HEK293 (cell line): ENCODE data around the gene FZD1.

Source experiments
- CTCF ChIA-PET: fragments of 350-600 bp; formaldehyde crosslinking; extraction: SDS; loops from one replicate; lab custom pipeline; 2021; ENCODE audit warnings: antibody characterized with exemption; lab: Yijun Ruan, JAX
- POLR2A ChIA-PET: fragments of 300-600 bp; formaldehyde crosslinking; extraction: SDS; loops from one replicate; lab custom pipeline; 2020; ENCODE audit warnings: antibody characterized with exemption, inconsistent platforms; lab: Yijun Ruan, JAX
- H3K27ac ChIP-seq: fragments of 200-500 bp; sonication (Bioruptor generic); 2 replicates; pipeline ENCODE4 v1.5.1; 2014; ENCODE audit warnings: low read depth, low read length, control low read depth, inconsistent platforms; ENCODE audit errors: extremely low read depth
- H3K36me3 ChIP-seq, 2 experiments: fragments of 200-500 bp in 1 of 2; sonication (Bioruptor generic) in 1 of 2; 1 replicate in 1 of 2; 2 replicates in 1 of 2; pipeline ENCODE4 v1.5.1; 2014 to 2017; ENCODE audit warnings: inconsistent platforms in 2 of 2, low read length in 2 of 2; ENCODE audit not compliant: control insufficient read depth in 2 of 2, insufficient read depth in 1 of 2
- H3K4me1 ChIP-seq: fragments of 200-500 bp; sonication (Bioruptor generic); 2 replicates; pipeline ENCODE4 v1.5.1; 2014; ENCODE audit warnings: mild to moderate bottlenecking, low read length, inconsistent platforms; ENCODE audit not compliant: control insufficient read depth, insufficient read depth
- H3K4me3 ChIP-seq: 2 replicates; pipeline ENCODE4 v1.5.1; 2011; ENCODE audit warnings: low read depth, mild to moderate bottlenecking, control low read depth, low read length, moderate library complexity
- H3K9me3 ChIP-seq: fragments of 200-500 bp; sonication (Bioruptor generic); 2 replicates; pipeline ENCODE4 v1.5.1; 2014; ENCODE audit warnings: low read depth, low read length, inconsistent platforms; ENCODE audit not compliant: control insufficient read depth, insufficient read depth
- HOXA7 ChIP-seq: sonication (generic); formaldehyde crosslinking; IDR thresholded peaks from 2 replicates; pipeline ENCODE4 v1.8.1; 2022; ENCODE audit warnings: missing genetic modification reagents, borderline replicate concordance
- KLF9 ChIP-seq: fragments of 450-650 bp; formaldehyde crosslinking; IDR thresholded peaks from 2 replicates; pipeline ENCODE4 v1.5.1; 2016; ENCODE audit warnings: missing biosample characterization, missing genetic modification characterization, low read depth
- PRDM2 ChIP-seq: fragments of 450-650 bp; formaldehyde crosslinking; IDR thresholded peaks from 2 replicates; pipeline ENCODE4 v1.5.1; 2016; ENCODE audit warnings: missing biosample characterization, missing genetic modification characterization, borderline replicate concordance
- RBAK ChIP-seq: fragments of 450-650 bp; formaldehyde crosslinking; IDR thresholded peaks from 2 replicates; pipeline ENCODE4 v1.5.1; 2016; ENCODE audit warnings: missing biosample characterization, missing genetic modification characterization
- REPIN1 ChIP-seq: fragments of 450-650 bp; formaldehyde crosslinking; IDR thresholded peaks from 2 replicates; pipeline ENCODE4 v1.5.1; 2017; ENCODE audit warnings: missing biosample characterization, missing genetic modification characterization, low read depth
- SCRT1 ChIP-seq: fragments of 450-650 bp; formaldehyde crosslinking; IDR thresholded peaks from 2 replicates; pipeline ENCODE4 v1.5.1; 2016; ENCODE audit warnings: missing biosample characterization, missing genetic modification characterization, borderline replicate concordance
- ZBTB26 ChIP-seq: fragments of 450-650 bp; formaldehyde crosslinking; optimal IDR thresholded peaks from 2 replicates; pipeline ENCODE3; 2016; ENCODE audit warnings: missing biosample characterization, mild to moderate bottlenecking, missing genetic modification characterization
- ZNF16 ChIP-seq: fragments of 450-650 bp; formaldehyde crosslinking; IDR thresholded peaks from 2 replicates; pipeline ENCODE4 v1.5.1; 2016; ENCODE audit warnings: low read depth, missing biosample characterization, missing genetic modification characterization
- ZNF169 ChIP-seq: fragments of 450-650 bp; formaldehyde crosslinking; IDR thresholded peaks from 2 replicates; pipeline ENCODE4 v1.5.1; 2016; ENCODE audit warnings: missing biosample characterization, missing genetic modification characterization
- ZNF239 ChIP-seq: fragments of 450-650 bp; formaldehyde crosslinking; IDR thresholded peaks from 2 replicates; pipeline ENCODE4 v1.5.1; 2016; ENCODE audit warnings: missing biosample characterization, missing genetic modification characterization
- ZNF266 ChIP-seq: fragments of 450-650 bp; formaldehyde crosslinking; IDR thresholded peaks from 2 replicates; pipeline ENCODE4 v1.5.1; 2016; ENCODE audit warnings: missing biosample characterization, missing genetic modification characterization, low read depth
- ZNF274 ChIP-seq, 2 experiments: fragments of 200-500 bp in 1 of 2; fragments of 450-650 bp in 1 of 2; sonication (Bioruptor generic) in 1 of 2; formaldehyde crosslinking in 1 of 2; IDR thresholded peaks; 2 replicates each; pipeline versions ENCODE4 v1.5.1 to v1.6.1; 2014 to 2016; ENCODE audit warnings: borderline replicate concordance in 1 of 2, inconsistent platforms in 1 of 2, low read length in 1 of 2, missing biosample characterization in 1 of 2, missing genetic modification characterization in 1 of 2
- ZNF398 ChIP-seq: fragments of 450-650 bp; formaldehyde crosslinking; IDR thresholded peaks from 2 replicates; pipeline ENCODE4 v1.5.1; 2017; ENCODE audit warnings: missing biosample characterization, missing genetic modification characterization
- ZNF501 ChIP-seq: fragments of 450-650 bp; formaldehyde crosslinking; IDR thresholded peaks from 2 replicates; pipeline ENCODE4 v1.5.1; 2016; ENCODE audit warnings: missing biosample characterization, missing genetic modification characterization
- ZNF510 ChIP-seq: fragments of 450-650 bp; formaldehyde crosslinking; IDR thresholded peaks from 2 replicates; pipeline ENCODE4 v1.5.1; 2018; ENCODE audit warnings: mild to moderate bottlenecking, missing genetic modification characterization, missing biosample characterization; ENCODE audit not compliant: insufficient replicate concordance
- ZNF571 ChIP-seq: fragments of 450-650 bp; formaldehyde crosslinking; IDR thresholded peaks from 2 replicates; pipeline ENCODE4 v1.5.0; 2017; ENCODE audit warnings: missing biosample characterization, missing genetic modification characterization
- ZNF629 ChIP-seq: fragments of 450-650 bp; formaldehyde crosslinking; IDR thresholded peaks from 2 replicates; pipeline ENCODE4 v1.5.1; 2017; ENCODE audit warnings: missing biosample characterization, missing genetic modification characterization
- ZNF658 ChIP-seq: fragments of 450-650 bp; formaldehyde crosslinking; IDR thresholded peaks from 2 replicates; pipeline ENCODE4; 2016; ENCODE audit warnings: missing biosample characterization, missing genetic modification characterization
- ZNF837 ChIP-seq: fragments of 450-650 bp; formaldehyde crosslinking; IDR thresholded peaks from 2 replicates; pipeline ENCODE4 v1.5.1; 2016; ENCODE audit warnings: missing biosample characterization, missing genetic modification characterization

FZD1 gene

GRCh38 chr7:91299952-91300775 is 35.9 kb downstream of the FZD1 start:
- Histone ChIP-seq H3K4me3 (no peak overlapping the region), H3K4me1 (no peaks in the 10 kb centered on the region), H3K27ac (no peak overlapping the region), H3K9me3 (no peaks in the 10 kb centered on the region), H3K36me3 (no peaks in the 10 kb centered on the region)
- CTCF ChIA-PET: interaction anchor here (0.8 kb wide), 1 partner anchor 13 kb away, joined by 3 read pairs; no protein-coding TSS in a partner anchor
- TF ChIP-seq ZNF398 (tag by site-specific recombination) (no peak), HOXA7 (CRISPR knock-in tag) (no peak), ZNF16 (tag by site-specific recombination) (no peak), ZBTB26 (no peak), ZNF169 (no peak), ZNF837 (tag by site-specific recombination) (no peak), ZNF510 (tag by site-specific recombination) (no peak), PRDM2 (tag by site-specific recombination) (no peak), ZNF501 (no peak), REPIN1 (tag by site-specific recombination) (no peak), SCRT1 (tag by site-specific recombination) (no peak), RBAK (tag by site-specific recombination) (no peak), ZNF629 (tag by site-specific recombination) (no peak)
- POLR2A ChIA-PET: no interaction called here

GRCh38 chr7:91302794-91303193 is 38.6 kb downstream of the FZD1 start:
- POLR2A ChIA-PET: no interaction called here
- no peaks in the 10 kb centered on the region for H3K36me3 ChIP-seq
- no peak overlapping the region for H3K4me3 ChIP-seq
- CTCF ChIA-PET: interaction anchor here (0.6 kb wide), 1 partner anchor 481 kb away, joined by 3 read pairs; no protein-coding TSS in a partner anchor
- H3K9me3 ChIP-seq: no peaks in the 10 kb centered on the region
- no peak overlapping the region for H3K27ac ChIP-seq
- no peaks in the 10 kb centered on the region for H3K4me1 ChIP-seq
- no peak for TF ChIP-seq ZNF274 (IDR thresholded peaks at IDR 0.05; ENCODE audit: low read length)
- TF ChIP-seq ZNF274 (tag by site-specific recombination; IDR thresholded peaks at IDR 0.05; ENCODE audit: borderline replicate concordance): no peak
- no peak for TF ChIP-seq KLF9 (tag by site-specific recombination)
- TF ChIP-seq ZNF658 (tag by site-specific recombination): no peak
- TF ChIP-seq ZNF266 (tag by site-specific recombination): no peak
- TF ChIP-seq ZNF571 (tag by site-specific recombination): no peak
- no peak for TF ChIP-seq ZNF239 (tag by site-specific recombination)
